ENCODE measurements around the gene ROBO3.

Gene ROBO3

DNA sequence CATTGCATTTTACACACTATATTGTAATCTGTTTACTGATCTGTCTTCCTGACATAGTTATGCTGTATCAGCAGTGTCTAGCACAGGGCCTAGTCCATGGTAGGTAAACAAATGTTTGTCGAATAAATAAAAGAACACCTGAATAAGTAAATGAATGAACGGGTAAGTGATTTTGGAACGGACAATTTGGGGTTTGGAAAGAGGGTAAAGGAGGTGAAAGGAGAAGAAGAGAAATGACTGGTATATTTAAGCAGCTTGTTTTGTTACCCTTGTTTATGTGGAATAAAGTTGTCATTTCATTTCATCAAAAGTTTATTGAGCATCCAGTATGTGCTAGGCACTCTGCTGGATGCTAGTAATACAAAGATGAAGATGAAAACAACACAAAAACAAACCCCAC lies 53.7 kb downstream of the ROBO3 start, which contains the start of gene HEPN1:
Gene HEPN1 (plus strand): TSS at position 301 of the 400 bp plus-strand sequence.
- no peak for DNase-seq (ENCODE audit: low read depth, low spot score)
- no peak within 1 kb of the TSS for H3K4me3 ChIP-seq (ENCODE audit: low read depth, low read length)
- TF ChIP-seq, protein P1, sequence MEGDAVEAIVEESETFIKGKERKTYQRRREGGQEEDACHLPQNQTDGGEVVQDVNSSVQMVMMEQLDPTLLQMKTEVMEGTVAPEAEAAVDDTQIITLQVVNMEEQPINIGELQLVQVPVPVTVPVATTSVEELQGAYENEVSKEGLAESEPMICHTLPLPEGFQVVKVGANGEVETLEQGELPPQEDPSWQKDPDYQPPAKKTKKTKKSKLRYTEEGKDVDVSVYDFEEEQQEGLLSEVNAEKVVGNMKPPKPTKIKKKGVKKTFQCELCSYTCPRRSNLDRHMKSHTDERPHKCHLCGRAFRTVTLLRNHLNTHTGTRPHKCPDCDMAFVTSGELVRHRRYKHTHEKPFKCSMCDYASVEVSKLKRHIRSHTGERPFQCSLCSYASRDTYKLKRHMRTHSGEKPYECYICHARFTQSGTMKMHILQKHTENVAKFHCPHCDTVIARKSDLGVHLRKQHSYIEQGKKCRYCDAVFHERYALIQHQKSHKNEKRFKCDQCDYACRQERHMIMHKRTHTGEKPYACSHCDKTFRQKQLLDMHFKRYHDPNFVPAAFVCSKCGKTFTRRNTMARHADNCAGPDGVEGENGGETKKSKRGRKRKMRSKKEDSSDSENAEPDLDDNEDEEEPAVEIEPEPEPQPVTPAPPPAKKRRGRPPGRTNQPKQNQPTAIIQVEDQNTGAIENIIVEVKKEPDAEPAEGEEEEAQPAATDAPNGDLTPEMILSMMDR (IDR thresholded peaks at IDR 0.05; ENCODE audit: insufficient read depth, low read length, missing control alignments) = no peak
- POLR2A ChIA-PET = no interaction called here
- CTCF ChIA-PET = interaction anchor here (1.1 to 3.6 kb wide), 4 partner anchors 18 to 43 kb away, joined by 3 to 15 read pairs (median 5); no protein-coding TSS in a partner anchor

DNA sequence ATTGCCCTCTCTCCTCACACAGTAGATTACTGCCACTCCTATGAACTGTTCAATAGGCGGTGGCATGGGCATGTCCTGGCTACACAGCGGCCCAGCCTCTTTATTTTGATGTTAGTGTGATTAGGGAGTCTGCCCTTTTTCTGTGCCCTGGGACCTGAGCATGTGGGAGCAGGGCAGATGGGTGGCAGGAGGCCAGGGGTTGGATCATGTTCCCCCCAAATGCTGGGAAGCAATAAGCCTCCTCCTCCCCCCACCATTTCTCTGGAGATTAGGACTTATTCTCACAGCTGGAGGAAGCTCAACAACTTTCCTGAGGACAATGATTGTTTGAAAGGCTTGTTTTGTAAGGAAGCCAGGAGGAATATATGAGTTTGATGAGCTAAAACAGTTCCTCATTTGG lies 54.7 kb downstream of the ROBO3 start:
- CTCF ChIA-PET = interaction anchor here (1.0 to 2.6 kb wide), 9 partner anchors 9 to 47 kb away, joined by 3 to 8 read pairs (median 4); partner anchors contain the start of gene HEPACAM
- DNase-seq (ENCODE audit: low read depth, low spot score) = no peak
- H3K4me3 ChIP-seq (ENCODE audit: low read depth, low read length) = no peak overlapping the region
- TF ChIP-seq, protein P1 (IDR thresholded peaks at IDR 0.05; ENCODE audit: insufficient read depth, low read length, missing control alignments) = no peak
- POLR2A ChIA-PET = interaction anchor here (1.3 to 1.8 kb wide), 2 partner anchors 22 to 297 kb away, joined by 5 read pairs; partner anchors contain the start of gene TBRG1

DNA sequence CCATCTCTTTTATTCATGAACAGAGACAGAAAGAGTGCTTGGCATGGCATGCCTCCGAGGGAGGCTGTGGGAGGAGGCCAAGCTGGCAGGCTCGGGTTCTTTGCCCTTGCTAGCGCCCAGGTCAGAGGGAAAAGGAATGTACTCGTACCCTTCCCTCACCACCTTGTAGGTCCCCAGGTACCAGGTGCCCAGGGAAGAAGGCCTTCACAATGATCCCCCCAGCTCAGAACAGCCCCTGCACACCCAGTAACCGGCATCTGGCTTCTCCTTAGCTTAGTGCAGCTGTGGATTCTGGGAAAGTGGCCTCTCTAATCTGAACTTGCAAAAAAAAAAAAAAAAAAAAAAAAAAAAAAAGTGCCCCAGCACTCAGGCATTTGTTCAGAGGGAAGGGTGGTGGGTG lies 55.1 kb downstream of the ROBO3 start:
- H3K4me3 ChIP-seq (ENCODE audit: low read depth, low read length) = peak overlapping the region; percentile 54
- TF ChIP-seq, protein P1 (IDR thresholded peaks at IDR 0.05; ENCODE audit: insufficient read depth, low read length, missing control alignments) = no peak
- POLR2A ChIA-PET = interaction anchor here (1.3 to 1.8 kb wide), 2 partner anchors 21 to 298 kb away, joined by 5 read pairs; partner anchors contain the start of gene TBRG1
- DNase-seq (ENCODE audit: low read depth, low spot score) = no peak
- CTCF ChIA-PET = interaction anchor here (1.0 to 2.0 kb wide), 10 partner anchors 10 to 47 kb away, joined by 3 to 8 read pairs (median 4); partner anchors contain the start of gene HEPACAM

DNA sequence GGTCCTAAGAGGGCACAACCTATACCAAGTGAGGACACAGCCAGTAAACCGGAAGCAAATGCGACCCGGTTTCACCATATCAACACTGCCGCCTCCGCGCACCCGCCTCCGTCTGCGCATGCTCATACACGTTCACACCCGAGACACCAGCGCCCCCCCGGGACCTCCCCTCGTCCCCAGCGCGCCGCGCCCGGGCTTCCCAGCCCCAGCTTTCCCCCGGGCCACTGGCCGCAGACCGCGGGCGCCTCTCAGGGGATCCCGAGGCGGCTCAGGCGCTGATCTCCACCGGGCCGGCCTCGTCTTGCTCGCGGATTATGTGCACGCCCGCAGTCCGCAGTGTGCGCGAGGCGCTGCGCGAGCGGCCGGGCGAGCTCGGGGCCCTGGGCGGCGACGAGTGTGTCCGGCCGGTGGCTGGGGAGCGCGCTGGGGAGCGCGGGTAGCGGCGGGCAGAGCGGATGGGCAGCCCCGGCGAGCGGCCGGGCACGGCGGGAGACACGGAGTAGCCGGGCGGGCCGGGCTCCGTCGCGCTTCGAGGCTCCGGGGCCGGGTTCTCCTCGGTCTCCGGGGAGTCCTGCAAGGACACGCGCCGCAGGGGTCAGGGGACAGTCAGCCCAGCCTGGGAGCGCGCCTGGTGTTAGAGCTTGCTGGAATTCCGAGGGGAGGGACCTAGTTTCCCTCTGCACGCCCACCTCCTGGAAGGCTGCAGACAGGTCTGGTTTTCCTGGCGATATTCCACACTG lies 55.8 kb downstream of the ROBO3 start:
- ChIA-PET CTCF (interaction anchor here (1.0 to 2.0 kb wide), 8 partner anchors 10 to 48 kb away, joined by 3 to 8 read pairs (median 4); partner anchors contain the start of gene HEPACAM), POLR2A (interaction anchor here (1.3 to 1.8 kb wide), 2 partner anchors 21 to 299 kb away, joined by 5 read pairs; partner anchors contain the start of gene TBRG1)
- peak overlapping the region; percentile 54 for H3K4me3 ChIP-seq (ENCODE audit: low read depth, low read length)
- DNase-seq (ENCODE audit: low read depth, low spot score) = no peak
- TF ChIP-seq, protein P1 (IDR thresholded peaks at IDR 0.05; ENCODE audit: insufficient read depth, low read length, missing control alignments) = peak; percentile 5

DNA sequence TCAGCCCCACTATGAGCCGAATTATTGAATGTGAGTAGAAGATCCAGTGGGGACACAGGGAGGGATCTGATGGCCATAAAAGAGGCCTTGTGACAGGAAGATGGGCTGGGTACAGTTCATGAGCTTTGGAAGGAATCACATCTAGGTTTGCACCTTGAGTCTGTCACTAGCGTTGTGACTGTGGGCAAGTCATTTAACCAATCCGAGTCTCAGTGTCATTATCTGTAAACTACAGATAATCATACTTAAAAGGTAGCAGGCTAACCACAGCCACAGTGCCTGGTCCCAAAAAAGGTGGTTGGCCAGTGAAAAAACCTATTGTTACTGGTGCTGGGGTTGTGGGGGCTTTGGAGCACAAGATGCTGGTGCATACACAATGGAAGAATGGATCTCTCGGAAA lies 57.6 kb downstream of the ROBO3 start:
- TF ChIP-seq, protein P1 (IDR thresholded peaks at IDR 0.05; ENCODE audit: insufficient read depth, low read length, missing control alignments) = no peak

DNA sequence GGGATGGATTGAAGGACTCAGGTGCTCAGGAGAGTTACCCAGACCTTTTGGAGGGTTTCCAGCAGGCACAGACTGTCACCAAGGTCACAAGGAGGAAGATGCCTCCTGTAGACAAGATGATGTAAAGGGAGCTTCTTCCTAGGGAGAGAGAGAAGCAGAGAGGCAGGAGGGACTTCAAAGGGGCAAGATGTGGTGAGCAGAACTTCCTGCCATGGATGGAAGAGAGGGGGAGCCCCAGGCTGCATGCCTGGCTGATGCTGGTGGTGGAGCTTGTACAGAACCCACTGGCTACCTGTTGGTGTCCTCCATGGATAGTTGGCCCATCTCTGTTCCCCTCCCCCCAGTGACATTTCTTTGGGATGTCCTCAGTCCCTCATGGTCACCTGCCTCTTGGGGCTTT lies 58.1 kb downstream of the ROBO3 start:
- ChIA-PET CTCF (interaction anchor here (3.9 kb wide), 1 partner anchor 11 kb away, joined by 14 read pairs; no protein-coding TSS in a partner anchor), POLR2A (no interaction called here)
- no peak for DNase-seq (ENCODE audit: low read depth, low spot score)
- H3K4me3 ChIP-seq (ENCODE audit: low read depth, low read length) = no peak overlapping the region
- TF ChIP-seq, protein P1 (IDR thresholded peaks at IDR 0.05; ENCODE audit: insufficient read depth, low read length, missing control alignments) = no peak

More for the DNA sequence above, 57.6 kb downstream of the ROBO3 start:
- DNase-seq (ENCODE audit: low read depth, low spot score) = no peak
- ChIA-PET POLR2A (no interaction called here), CTCF (interaction anchor here (3.9 kb wide), 1 partner anchor 11 kb away, joined by 14 read pairs; no protein-coding TSS in a partner anchor)
- no peak overlapping the region for H3K4me3 ChIP-seq (ENCODE audit: low read depth, low read length)

All from AG04449 (cell line).